Immature natural killer cell (primary cell): ENCODE measurements around the gene SLC45A3. TPM values are rescaled to one million over a fixed set of nuclear protein-coding genes. Genes with fewer than 3 reads are reported as not detected.
A peak's percentile ranks its signal among the peaks of the same experiment; 100 is the strongest.
"Not testable (repeated sequence)": the region's sequence is repeated elsewhere in the genome, so short reads cannot be mapped to it uniquely, and the experiment has no call there.

Experiments used
- DNase-seq, 3 donors: peaks; one replicate each; pipeline ENCODE4 v3.0.0; 2022; ENCODE audit warnings: mixed read lengths in 1 of 3
- H3K27ac Mint-ChIP-seq, 6 donors: one replicate each; pipeline ENCODE4 v1.8.0; 2020; ENCODE audit warnings: mixed read lengths in 6 of 6, mild to moderate bottlenecking in 5 of 6, inconsistent platforms in 4 of 6, moderate library complexity in 3 of 6
- H3K27me3 Mint-ChIP-seq, 3 donors: one replicate each; pipeline ENCODE4 v1.8.0; 2020 to 2021; ENCODE audit warnings: low read depth in 3 of 3, mild to moderate bottlenecking in 3 of 3, mixed read lengths in 3 of 3, moderate library complexity in 3 of 3, inconsistent platforms in 1 of 3
- H3K36me3 Mint-ChIP-seq, 3 donors: one replicate each; pipeline ENCODE4 v1.8.0; 2020; ENCODE audit warnings: mixed read lengths in 3 of 3, inconsistent platforms in 2 of 3, mild to moderate bottlenecking in 2 of 3
- H3K4me1 Mint-ChIP-seq, 2 donors: one replicate each; pipeline ENCODE4 v1.8.0; 2020; ENCODE audit warnings: inconsistent platforms in 2 of 2, mild to moderate bottlenecking in 2 of 2, mixed read lengths in 2 of 2, moderate library complexity in 1 of 2
- H3K4me3 Mint-ChIP-seq, 5 donors: one replicate each; pipeline ENCODE4 v1.8.0; 2020; ENCODE audit warnings: mild to moderate bottlenecking in 5 of 5, mixed read lengths in 5 of 5, inconsistent platforms in 3 of 5, moderate library complexity in 3 of 5
- H3K9me3 Mint-ChIP-seq, 6 donors: one replicate each; pipeline ENCODE4 v1.8.0; 2020; ENCODE audit warnings: mild to moderate bottlenecking in 6 of 6, mixed read lengths in 6 of 6, inconsistent platforms in 4 of 6, moderate library complexity in 3 of 6
- polyA plus RNA-seq, 3 donors: library from polyadenylated mRNA; unstranded; fragments of 300-500 nt; fragmentation: Illumina TruSeq; gene quantifications; one replicate each; pipeline ENCODE4 v1.2.3, GENCODE V29; 2021

SLC45A3 gene
- polyA plus RNA-seq, 3 donors from 2014 or later, result not detected

GRCh38 chr1:205660361-205660760, 19.9 kb downstream of the SLC45A3 start:
- Mint-ChIP-seq H3K4me1 (no peaks in the 10 kb centered on the region), H3K36me3 (no peaks in the 10 kb centered on the region), H3K9me3 (peaks cover 0 to 2% (median 0%) of the 10 kb centered on the region in 6 donors), H3K27ac (no peak overlapping the region), H3K4me3 (no peak overlapping the region), H3K27me3 (peaks cover 2 to 3% (median 3%) of the 10 kb centered on the region in 3 donors)
- no peak for DNase-seq

GRCh38 chr1:205658943-205659581, 21.2 kb downstream of the SLC45A3 start:
- no peak overlapping the region for H3K4me3 Mint-ChIP-seq

GRCh38 chr1:205656236-205656635, 24.1 kb downstream of the SLC45A3 start:
- Mint-ChIP-seq H3K4me1 (no peaks in the 10 kb centered on the region), H3K9me3 (peaks cover 0 to 2% (median 0%) of the 10 kb centered on the region in 6 donors), H3K27ac (no peak overlapping the region), H3K36me3 (no peaks in the 10 kb centered on the region), H3K27me3 (peaks cover 0 to 5% (median 0%) of the 10 kb centered on the region in 3 donors), H3K4me3 (no peak overlapping the region)
- DNase-seq, result no peak

More at GRCh38 chr1:205658943-205659581, 21.2 kb downstream of the SLC45A3 start:
- H3K27ac Mint-ChIP-seq, result no peak overlapping the region
- H3K36me3 Mint-ChIP-seq, result no peaks in the 10 kb centered on the region
- peaks cover 0 to 2% (median 0%) of the 10 kb centered on the region in 6 donors for H3K9me3 Mint-ChIP-seq
- peak; percentile 53 to 65 (median 60) for DNase-seq
- H3K27me3 Mint-ChIP-seq, result peaks cover 0 to 3% (median 3%) of the 10 kb centered on the region in 3 donors
- H3K4me1 Mint-ChIP-seq, result no peaks in the 10 kb centered on the region

GRCh38 chr1:205652984-205653383, 27.3 kb downstream of the SLC45A3 start:
- Mint-ChIP-seq H3K4me1 (no peaks in the 10 kb centered on the region), H3K27ac (no peak overlapping the region), H3K9me3 (no peaks in the 10 kb centered on the region), H3K36me3 (no peaks in the 10 kb centered on the region), H3K4me3 (no peak overlapping the region), H3K27me3 (peaks cover 0 to 6% (median 2%) of the 10 kb centered on the region in 3 donors)
- no peak for DNase-seq

- no peak for DNase-seq
- H3K27ac Mint-ChIP-seq, result no peak overlapping the region
- H3K4me3 Mint-ChIP-seq, result no peak overlapping the region
- H3K4me1 Mint-ChIP-seq, result no peaks in the 10 kb centered on the region
- H3K27me3 Mint-ChIP-seq, result peaks cover 3 to 6% (median 4%) of the 10 kb centered on the region in 3 donors
- no peaks in the 10 kb centered on the region for H3K36me3 Mint-ChIP-seq
- H3K9me3 Mint-ChIP-seq, result no peaks in the 10 kb centered on the region
Observed at GRCh38 chr1:205650241-205650640, 30.1 kb downstream of the SLC45A3 start.

- H3K4me1 Mint-ChIP-seq, result no peaks in the 10 kb centered on the region
- no peaks in the 10 kb centered on the region for H3K36me3 Mint-ChIP-seq
- no peak overlapping the region for H3K4me3 Mint-ChIP-seq
- peaks cover 0 to 2% (median 0%) of the 10 kb centered on the region in 6 donors for H3K9me3 Mint-ChIP-seq
- DNase-seq, result no peak
- H3K27me3 Mint-ChIP-seq, result peaks cover 2 to 4% (median 3%) of the 10 kb centered on the region in 3 donors
- H3K27ac Mint-ChIP-seq, result no peak overlapping the region
Observed at GRCh38 chr1:205645519-205645918, 34.8 kb downstream of the SLC45A3 start.

GRCh38 chr1:205642679-205643307, 37.5 kb downstream of the SLC45A3 start:
- Mint-ChIP-seq H3K36me3 (peaks cover 0 to 9% (median 0%) of the 10 kb centered on the region in 3 donors), H3K27me3 (peaks cover 0 to 10% (median 6%) of the 10 kb centered on the region in 3 donors), H3K27ac (no peak overlapping the region), H3K4me3 (no peak overlapping the region), H3K9me3 (peaks cover 0 to 2% (median 0%) of the 10 kb centered on the region in 6 donors), H3K4me1 (no peaks in the 10 kb centered on the region)
- no peak for DNase-seq

GRCh38 chr1:205639567-205639966, 40.7 kb downstream of the SLC45A3 start:
- H3K4me3 Mint-ChIP-seq, result no peak overlapping the region
- H3K4me1 Mint-ChIP-seq, result no peaks in the 10 kb centered on the region

GRCh38 chr1:205637854-205638468, 42.3 kb downstream of the SLC45A3 start:
- no peak overlapping the region for H3K27ac Mint-ChIP-seq
- no peak for DNase-seq
- no peak overlapping the region for H3K4me3 Mint-ChIP-seq
- H3K4me1 Mint-ChIP-seq, result peaks cover 0 to 4% of the 10 kb centered on the region in 2 donors
- peaks cover 0 to 9% (median 0%) of the 10 kb centered on the region in 3 donors for H3K36me3 Mint-ChIP-seq
- no peaks in the 10 kb centered on the region for H3K9me3 Mint-ChIP-seq
- H3K27me3 Mint-ChIP-seq, result peaks cover 0 to 9% (median 4%) of the 10 kb centered on the region in 3 donors

More at GRCh38 chr1:205639567-205639966, 40.7 kb downstream of the SLC45A3 start:
- no peak for DNase-seq
- H3K27ac Mint-ChIP-seq, result no peak overlapping the region
- H3K36me3 Mint-ChIP-seq, result peaks cover 0 to 9% (median 0%) of the 10 kb centered on the region in 3 donors
- peaks cover 0 to 2% (median 0%) of the 10 kb centered on the region in 6 donors for H3K9me3 Mint-ChIP-seq
- H3K27me3 Mint-ChIP-seq, result peaks cover 0 to 9% (median 4%) of the 10 kb centered on the region in 3 donors

GRCh38 chr1:205636732-205637131, 43.6 kb downstream of the SLC45A3 start:
- H3K27me3 Mint-ChIP-seq, result peaks cover 0 to 12% (median 8%) of the 10 kb centered on the region in 3 donors
- H3K4me3 Mint-ChIP-seq, result no peak overlapping the region
- no peak for DNase-seq
- no peak overlapping the region for H3K27ac Mint-ChIP-seq
- H3K9me3 Mint-ChIP-seq, result no peaks in the 10 kb centered on the region
- H3K4me1 Mint-ChIP-seq, result peaks cover 5 to 13% of the 10 kb centered on the region in 2 donors
- H3K36me3 Mint-ChIP-seq, result peaks cover 0 to 9% (median 0%) of the 10 kb centered on the region in 3 donors

GRCh38 chr1:205636138-205636530, 44.2 kb downstream of the SLC45A3 start:
- not testable (repeated sequence) for H3K4me3 Mint-ChIP-seq, H3K36me3 Mint-ChIP-seq, H3K27ac Mint-ChIP-seq, H3K9me3 Mint-ChIP-seq, DNase-seq
- H3K27me3 Mint-ChIP-seq, result peaks cover under 1 to 14% (median 10%) of the 10 kb centered on the region in 3 donors
- peaks cover 5 to 14% of the 10 kb centered on the region in 2 donors for H3K4me1 Mint-ChIP-seq

- Mint-ChIP-seq H3K4me1 (peaks cover 27 to 38% of the 10 kb centered on the region in 2 donors), H3K36me3 (peaks cover 0 to 2% (median 0%) of the 10 kb centered on the region in 3 donors), H3K27ac (peak overlapping the region in 5 of 6 donors; percentile 35 to 98 (median 96)), H3K4me3 (peak overlapping the region in 1 of 5 donors; percentile 86), H3K9me3 (no peaks in the 10 kb centered on the region), H3K27me3 (peaks cover 2 to 11% (median 10%) of the 10 kb centered on the region in 3 donors)
- no peak for DNase-seq
Observed at GRCh38 chr1:205633421-205633976, 46.8 kb downstream of the SLC45A3 start.

GRCh38 chr1:205632669-205633169, 47.6 kb downstream of the SLC45A3 start:
- H3K4me3 Mint-ChIP-seq, result peak overlapping the region; percentile 81 to 90 (median 86)
- no peaks in the 10 kb centered on the region for H3K36me3 Mint-ChIP-seq
- H3K27ac Mint-ChIP-seq, result peak overlapping the region; percentile 94 to 98 (median 96)
- peaks cover 32 to 45% of the 10 kb centered on the region in 2 donors for H3K4me1 Mint-ChIP-seq
- H3K27me3 Mint-ChIP-seq, result peaks cover 2 to 9% (median 7%) of the 10 kb centered on the region in 3 donors
- peak in 1 of 3 donors; percentile 5 for DNase-seq
- no peaks in the 10 kb centered on the region for H3K9me3 Mint-ChIP-seq
